ENCODE measurements around the gene SLIRP. TPM values are rescaled to one million over a fixed set of nuclear protein-coding genes. Genes with fewer than 3 reads are reported as not detected.
"Not testable (repeated sequence)": the region's sequence is repeated elsewhere in the genome, so short reads cannot be mapped to it uniquely, and the experiment has no call there.

Gene SLIRP
- total and polyA plus RNA-seq, 4 donors: 41.6 to 423 (median 157) TPM

DNA sequence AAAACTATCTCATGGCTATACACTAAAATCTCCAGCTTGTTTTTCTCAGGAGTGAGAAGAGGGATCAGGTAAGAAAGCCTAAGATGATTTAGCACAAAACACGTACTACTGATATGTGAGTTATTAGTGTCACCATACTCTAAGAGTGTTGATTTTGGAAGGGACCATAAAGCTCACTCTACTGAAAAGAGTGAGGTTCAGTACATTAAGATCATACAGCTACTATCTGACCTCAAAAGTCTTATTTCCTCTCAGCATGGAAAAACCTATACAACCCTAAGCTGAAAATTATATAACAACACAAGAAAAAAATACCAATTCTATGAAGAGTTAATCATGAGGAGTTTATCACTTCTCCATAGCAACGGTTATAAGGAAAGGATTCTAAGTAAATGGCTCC lies 33.5 kb downstream of the SLIRP start:
- H3K9ac ChIP-seq (ENCODE audit: insufficient read depth in 1 of 2, low read length in 2 of 2): no peak overlapping the region
- H3K4me3 ChIP-seq: no peak overlapping the region
- TF ChIP-seq, protein P1, sequence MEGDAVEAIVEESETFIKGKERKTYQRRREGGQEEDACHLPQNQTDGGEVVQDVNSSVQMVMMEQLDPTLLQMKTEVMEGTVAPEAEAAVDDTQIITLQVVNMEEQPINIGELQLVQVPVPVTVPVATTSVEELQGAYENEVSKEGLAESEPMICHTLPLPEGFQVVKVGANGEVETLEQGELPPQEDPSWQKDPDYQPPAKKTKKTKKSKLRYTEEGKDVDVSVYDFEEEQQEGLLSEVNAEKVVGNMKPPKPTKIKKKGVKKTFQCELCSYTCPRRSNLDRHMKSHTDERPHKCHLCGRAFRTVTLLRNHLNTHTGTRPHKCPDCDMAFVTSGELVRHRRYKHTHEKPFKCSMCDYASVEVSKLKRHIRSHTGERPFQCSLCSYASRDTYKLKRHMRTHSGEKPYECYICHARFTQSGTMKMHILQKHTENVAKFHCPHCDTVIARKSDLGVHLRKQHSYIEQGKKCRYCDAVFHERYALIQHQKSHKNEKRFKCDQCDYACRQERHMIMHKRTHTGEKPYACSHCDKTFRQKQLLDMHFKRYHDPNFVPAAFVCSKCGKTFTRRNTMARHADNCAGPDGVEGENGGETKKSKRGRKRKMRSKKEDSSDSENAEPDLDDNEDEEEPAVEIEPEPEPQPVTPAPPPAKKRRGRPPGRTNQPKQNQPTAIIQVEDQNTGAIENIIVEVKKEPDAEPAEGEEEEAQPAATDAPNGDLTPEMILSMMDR (IDR thresholded peaks at IDR 0.05; ENCODE audit: control extremely low read depth, extremely low read depth): no peak
- ATAC-seq (ENCODE audit: insufficient read depth, low FRiP score) (no peak), DNase-seq (no peak)
- 78 to 92% methylated on average over 2 of the region's 2 CpGs for WGBS, 2 donors
- H3K27ac ChIP-seq (ENCODE audit: low read depth in 1 of 2, low read length in 1 of 2): no peak overlapping the region
- peaks cover 11 to 34% (median 25%) of the 10 kb centered on the region in 4 donors for H3K36me3 ChIP-seq (ENCODE audit: control insufficient read depth in 4 of 4, insufficient read depth in 4 of 4, low read length in 4 of 4)
- H3K9me3 ChIP-seq (ENCODE audit: control insufficient read depth in 4 of 4, insufficient read depth in 3 of 4, low read length in 3 of 4): no peaks in the 10 kb centered on the region
- H3K27me3 ChIP-seq (ENCODE audit: control insufficient read depth in 3 of 3, insufficient read depth in 3 of 3, low read length in 2 of 3): no peaks in the 10 kb centered on the region
- peaks cover 0 to 2% (median 0%) of the 10 kb centered on the region in 5 donors for H3K4me1 ChIP-seq (ENCODE audit: control insufficient read depth in 5 of 5, insufficient read depth in 5 of 5, low read length in 5 of 5)

DNA sequence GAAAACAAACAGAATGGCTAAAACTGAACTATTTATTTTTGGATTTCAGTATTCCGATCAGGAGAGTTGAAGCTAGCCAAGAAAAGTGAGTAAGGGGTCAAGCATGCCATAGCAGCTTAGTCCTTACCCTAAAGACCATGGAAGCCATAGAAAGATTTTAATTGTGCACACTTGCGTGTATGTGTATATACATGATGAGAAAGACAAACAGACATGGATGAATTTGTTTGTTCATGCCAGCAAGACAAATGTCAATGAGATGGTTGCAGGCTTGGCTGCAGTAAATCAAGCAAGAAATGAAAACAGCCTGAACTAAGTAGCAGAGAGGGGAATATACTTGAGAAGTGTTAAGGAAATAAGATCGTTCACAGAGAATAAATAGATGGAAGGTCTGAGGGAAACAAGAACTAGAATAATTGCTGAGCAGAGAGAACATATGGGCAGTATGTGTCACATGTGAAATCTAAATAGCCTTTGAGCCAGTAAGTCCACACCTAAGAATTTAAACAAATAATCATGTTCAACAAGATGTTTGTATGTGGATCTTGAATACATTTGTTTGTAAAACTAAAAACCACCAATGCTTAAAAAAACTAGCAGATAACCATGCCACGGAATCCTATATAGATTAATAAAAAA lies 38.3 kb downstream of the SLIRP start:
- no peak for ATAC-seq (ENCODE audit: insufficient read depth, low FRiP score)
- WGBS, 2 donors: 58 to 81% methylated on average over 4 of the region's 4 CpGs

DNA sequence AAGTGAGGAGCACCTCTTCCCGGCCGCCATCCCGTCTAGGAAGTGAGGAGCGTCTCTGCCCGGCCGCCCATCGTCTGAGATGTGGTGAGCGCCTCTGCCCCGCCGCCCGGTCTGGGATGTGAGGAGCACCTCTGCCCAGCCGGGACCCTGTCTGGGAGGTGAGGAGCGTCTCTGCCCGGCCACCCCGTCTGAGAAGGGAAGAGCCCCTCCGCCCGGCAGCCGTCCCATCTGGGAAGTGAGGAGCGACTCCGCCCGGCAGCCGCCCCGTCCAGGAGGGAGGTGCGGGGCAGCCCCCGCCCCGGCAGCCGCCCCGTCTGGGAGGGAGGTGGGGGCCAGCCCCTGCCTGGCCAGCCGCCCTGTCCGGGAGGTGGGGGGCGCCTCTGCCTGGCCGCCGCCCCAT lies 39.5 kb downstream of the SLIRP start:
- not testable (repeated sequence) for H3K9ac ChIP-seq (ENCODE audit: insufficient read depth in 1 of 2, low read length in 2 of 2); H3K9me3 ChIP-seq (ENCODE audit: control insufficient read depth in 4 of 4, insufficient read depth in 3 of 4, low read length in 3 of 4); H3K4me1 ChIP-seq (ENCODE audit: control insufficient read depth in 5 of 5, insufficient read depth in 5 of 5, low read length in 5 of 5); H3K27ac ChIP-seq (ENCODE audit: low read depth in 1 of 2, low read length in 1 of 2); DNase-seq; H3K27me3 ChIP-seq (ENCODE audit: control insufficient read depth in 3 of 3, insufficient read depth in 3 of 3, low read length in 2 of 3); H3K4me3 ChIP-seq; ATAC-seq (ENCODE audit: insufficient read depth, low FRiP score)
- peaks cover 16 to 38% (median 30%) of the 10 kb centered on the region in 4 donors for H3K36me3 ChIP-seq (ENCODE audit: control insufficient read depth in 4 of 4, insufficient read depth in 4 of 4, low read length in 4 of 4)
- 91 to 95% methylated on average over 33 of the region's 33 CpGs for WGBS, 2 donors

More for the DNA sequence above, 38.3 kb downstream of the SLIRP start:
- Histone ChIP-seq H3K9ac (ENCODE audit: insufficient read depth in 1 of 2, low read length in 2 of 2) (no peak overlapping the region), H3K27ac (ENCODE audit: low read depth in 1 of 2, low read length in 1 of 2) (no peak overlapping the region), H3K36me3 (ENCODE audit: control insufficient read depth in 4 of 4, insufficient read depth in 4 of 4, low read length in 4 of 4) (peaks cover 16 to 35% (median 28%) of the 10 kb centered on the region in 4 donors), H3K4me1 (ENCODE audit: control insufficient read depth in 5 of 5, insufficient read depth in 5 of 5, low read length in 5 of 5) (peaks cover 0 to 2% (median 0%) of the 10 kb centered on the region in 5 donors), H3K9me3 (ENCODE audit: control insufficient read depth in 4 of 4, insufficient read depth in 3 of 4, low read length in 3 of 4) (no peaks in the 10 kb centered on the region), H3K27me3 (ENCODE audit: control insufficient read depth in 3 of 3, insufficient read depth in 3 of 3, low read length in 2 of 3) (no peaks in the 10 kb centered on the region), H3K4me3 (no peak overlapping the region)
- TF ChIP-seq, protein P1 (IDR thresholded peaks at IDR 0.05; ENCODE audit: control extremely low read depth, extremely low read depth): no peak
- DNase-seq: no peak

DNA sequence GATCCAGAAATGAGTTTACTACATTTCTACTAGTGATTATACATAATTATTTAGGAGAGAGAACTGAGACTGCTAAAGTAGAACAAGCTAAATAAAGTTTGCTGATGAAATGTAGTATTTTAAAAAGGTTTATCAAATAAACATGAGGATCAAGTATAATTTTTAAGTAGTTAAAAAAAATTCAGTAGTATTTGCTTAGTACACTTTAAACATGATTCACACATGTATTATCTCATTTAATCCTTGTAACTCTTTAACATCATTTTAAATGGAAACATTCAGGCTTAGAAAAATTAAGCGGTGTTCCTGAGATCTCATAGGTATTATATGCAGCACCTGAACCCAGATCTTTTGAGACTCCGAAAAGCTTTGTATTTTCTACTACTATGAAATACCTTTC lies 44.4 kb downstream of the SLIRP start:
- ATAC-seq (ENCODE audit: insufficient read depth, low FRiP score) (no peak), DNase-seq (no peak)
- 98 to 99% methylated on average over 2 of the region's 2 CpGs for WGBS, 2 donors
- no peaks in the 10 kb centered on the region for H3K27me3 ChIP-seq (ENCODE audit: control insufficient read depth in 3 of 3, insufficient read depth in 3 of 3, low read length in 2 of 3)
- no peak overlapping the region for H3K9ac ChIP-seq (ENCODE audit: insufficient read depth in 1 of 2, low read length in 2 of 2)
- H3K9me3 ChIP-seq (ENCODE audit: control insufficient read depth in 4 of 4, insufficient read depth in 3 of 4, low read length in 3 of 4): no peaks in the 10 kb centered on the region
- no peak overlapping the region for H3K27ac ChIP-seq (ENCODE audit: low read depth in 1 of 2, low read length in 1 of 2)
- no peak overlapping the region for H3K4me3 ChIP-seq
- peaks cover 0 to 3% (median 0%) of the 10 kb centered on the region in 5 donors for H3K4me1 ChIP-seq (ENCODE audit: control insufficient read depth in 5 of 5, insufficient read depth in 5 of 5, low read length in 5 of 5)
- TF ChIP-seq, protein P1 (IDR thresholded peaks at IDR 0.05; ENCODE audit: control extremely low read depth, extremely low read depth): no peak
- peaks cover 13 to 41% (median 31%) of the 10 kb centered on the region in 4 donors for H3K36me3 ChIP-seq (ENCODE audit: control insufficient read depth in 4 of 4, insufficient read depth in 4 of 4, low read length in 4 of 4)
